ENCODE data around the gene GRK7. TPM values are rescaled to one million over a fixed set of nuclear protein-coding genes. Genes with fewer than 3 reads are reported as not detected.
A peak's percentile ranks its signal among the peaks of the same experiment; 100 is the strongest.

GRK7 gene
- total RNA-seq, 1 donor from 2014 or later, result 0.98 TPM

DNA sequence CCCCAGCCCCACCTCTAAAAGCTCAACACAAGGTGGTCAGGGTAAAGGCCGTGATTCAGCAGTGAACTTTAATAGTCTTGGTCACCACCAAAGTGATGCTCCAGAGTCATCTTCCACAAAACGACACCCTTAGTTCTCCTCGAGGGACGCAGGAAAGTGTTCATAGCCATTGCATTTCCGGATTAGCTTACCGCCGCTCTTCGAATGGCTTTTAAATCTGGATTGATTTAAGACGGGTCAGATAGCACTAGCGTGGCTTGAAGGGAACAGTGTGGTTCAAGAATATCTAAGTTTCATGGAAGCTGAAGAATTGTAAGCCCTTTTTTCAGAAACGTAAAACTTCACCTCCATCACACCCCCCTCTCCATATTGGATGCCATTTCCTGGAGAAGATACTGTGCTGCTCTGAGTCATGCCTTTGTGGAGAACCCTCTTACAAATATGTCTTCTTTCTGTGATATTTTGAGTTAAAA lies 24.3 kb upstream of the GRK7 start:
- TF ChIP-seq POLR2A (IDR thresholded peaks at IDR 0.05) (no peak), POLR2AphosphoS5 (IDR thresholded peaks at IDR 0.05; ENCODE audit: insufficient read depth in 1 of 2, low read depth in 1 of 2) (peak in 1 of 2 donors; percentile 41)
- H3K27me3 ChIP-seq, result no peaks in the 10 kb centered on the region
- intact Hi-C loops (cut with DNase I), result loop anchor here (2.0 kb wide), 1 partner anchor 138 kb away; the partner anchor contains the start of gene ATP1B3
- H3K4me1 ChIP-seq, result peaks cover 40% of the 10 kb centered on the region
- H3K36me3 ChIP-seq, result no peaks in the 10 kb centered on the region
- H3K4me3 ChIP-seq, result peak overlapping the region; percentile 71 to 96
- peak overlapping the region; percentile 97 for H3K27ac ChIP-seq
- no peak for DNase-seq (ENCODE audit: extremely low spot score in 2 of 2)
- no peaks in the 10 kb centered on the region for H3K9me3 ChIP-seq

DNA sequence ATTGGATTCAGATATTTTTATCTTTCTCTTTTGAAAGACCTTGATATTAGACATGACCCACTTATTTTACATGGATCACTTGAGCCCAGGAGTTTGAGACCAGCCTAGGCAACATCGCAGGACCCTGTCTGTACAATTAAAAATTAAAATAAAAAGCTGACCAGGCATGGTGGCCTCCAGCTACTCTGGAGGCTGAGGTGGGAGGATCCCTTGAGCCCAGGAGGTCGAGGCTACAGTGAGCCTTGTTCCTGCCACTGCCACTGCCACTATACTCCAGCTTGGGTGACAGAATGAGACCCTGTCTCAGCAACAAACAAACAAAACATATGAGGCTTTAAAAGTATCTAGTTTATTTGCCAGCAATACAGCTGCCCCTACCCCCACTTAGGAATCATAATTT lies 23.5 kb upstream of the GRK7 start:
- TF ChIP-seq POLR2AphosphoS5 (IDR thresholded peaks at IDR 0.05; ENCODE audit: insufficient read depth in 1 of 2, low read depth in 1 of 2), result no peak
- no peak for TF ChIP-seq POLR2A (IDR thresholded peaks at IDR 0.05)
- TF ChIP-seq, protein P1, sequence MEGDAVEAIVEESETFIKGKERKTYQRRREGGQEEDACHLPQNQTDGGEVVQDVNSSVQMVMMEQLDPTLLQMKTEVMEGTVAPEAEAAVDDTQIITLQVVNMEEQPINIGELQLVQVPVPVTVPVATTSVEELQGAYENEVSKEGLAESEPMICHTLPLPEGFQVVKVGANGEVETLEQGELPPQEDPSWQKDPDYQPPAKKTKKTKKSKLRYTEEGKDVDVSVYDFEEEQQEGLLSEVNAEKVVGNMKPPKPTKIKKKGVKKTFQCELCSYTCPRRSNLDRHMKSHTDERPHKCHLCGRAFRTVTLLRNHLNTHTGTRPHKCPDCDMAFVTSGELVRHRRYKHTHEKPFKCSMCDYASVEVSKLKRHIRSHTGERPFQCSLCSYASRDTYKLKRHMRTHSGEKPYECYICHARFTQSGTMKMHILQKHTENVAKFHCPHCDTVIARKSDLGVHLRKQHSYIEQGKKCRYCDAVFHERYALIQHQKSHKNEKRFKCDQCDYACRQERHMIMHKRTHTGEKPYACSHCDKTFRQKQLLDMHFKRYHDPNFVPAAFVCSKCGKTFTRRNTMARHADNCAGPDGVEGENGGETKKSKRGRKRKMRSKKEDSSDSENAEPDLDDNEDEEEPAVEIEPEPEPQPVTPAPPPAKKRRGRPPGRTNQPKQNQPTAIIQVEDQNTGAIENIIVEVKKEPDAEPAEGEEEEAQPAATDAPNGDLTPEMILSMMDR (IDR thresholded peaks at IDR 0.05), result no peak
- H3K27me3 ChIP-seq, result no peaks in the 10 kb centered on the region
- no peaks in the 10 kb centered on the region for H3K9me3 ChIP-seq
- H3K4me3 ChIP-seq, result peak overlapping the region; percentile 71 to 96
- H3K36me3 ChIP-seq, result no peaks in the 10 kb centered on the region
- no peak for DNase-seq (ENCODE audit: extremely low spot score in 2 of 2)
- peaks cover 40% of the 10 kb centered on the region for H3K4me1 ChIP-seq
- peak overlapping the region; percentile 97 for H3K27ac ChIP-seq
- intact Hi-C loops (cut with DNase I), result loop anchor here (2.0 kb wide), 1 partner anchor 137 kb away; the partner anchor contains the start of gene ATP1B3

DNA sequence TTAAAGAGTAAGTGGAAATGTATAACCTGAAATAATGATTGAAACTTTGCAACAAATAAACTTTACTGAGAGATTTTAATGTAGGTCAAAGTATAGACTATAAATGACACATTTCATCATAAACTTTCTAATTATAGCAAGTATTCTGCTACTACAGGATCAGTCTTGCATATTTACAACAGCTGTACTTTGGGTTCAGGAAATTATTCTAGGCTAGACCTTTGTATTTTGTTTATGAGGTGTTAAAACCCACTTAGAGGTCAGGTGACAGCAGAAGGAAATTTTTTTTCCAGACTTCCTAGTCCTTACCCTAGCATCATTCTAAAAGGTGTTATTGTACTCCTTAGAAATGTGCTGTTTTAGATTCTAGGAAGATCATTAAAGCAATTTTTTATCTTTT lies 22.9 kb upstream of the GRK7 start:
- H3K36me3 ChIP-seq, result peaks cover 0 to 4% of the 10 kb centered on the region in 2 donors
- TF ChIP-seq, protein P1 (IDR thresholded peaks at IDR 0.05), result no peak
- no peak for TF ChIP-seq POLR2AphosphoS5 (IDR thresholded peaks at IDR 0.05; ENCODE audit: insufficient read depth in 1 of 2, low read depth in 1 of 2)
- TF ChIP-seq POLR2A (IDR thresholded peaks at IDR 0.05), result no peak
- intact Hi-C loops (cut with DNase I), result no loop called here
- H3K4me3 ChIP-seq, result peak overlapping the region in 1 of 2 donors; percentile 96
- no peaks in the 10 kb centered on the region for H3K27me3 ChIP-seq
- peak overlapping the region; percentile 97 for H3K27ac ChIP-seq
- DNase-seq (ENCODE audit: extremely low spot score in 2 of 2), result no peak
- H3K4me1 ChIP-seq, result peaks cover 40% of the 10 kb centered on the region
- H3K9me3 ChIP-seq, result no peaks in the 10 kb centered on the region

DNA sequence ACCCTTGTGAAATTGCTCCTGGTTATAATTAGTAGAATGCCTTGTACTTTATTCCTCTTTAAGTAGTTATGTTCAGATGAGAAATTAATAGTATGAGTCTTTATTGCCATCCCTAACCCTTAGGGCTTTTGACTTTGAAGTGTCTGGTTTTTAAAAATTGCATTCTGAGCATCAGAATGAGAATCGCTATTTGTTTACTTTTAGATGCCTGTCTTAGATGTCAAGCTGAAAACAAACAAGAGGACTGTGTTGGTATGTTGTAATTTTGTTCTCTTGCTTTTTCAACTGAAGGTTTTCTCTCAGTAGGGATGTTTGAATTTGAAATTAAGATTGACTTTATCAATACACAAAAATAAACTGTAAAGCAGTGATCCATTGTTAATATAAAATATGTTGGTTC lies 19.9 kb upstream of the GRK7 start:
- DNase-seq (ENCODE audit: extremely low spot score in 2 of 2), result no peak
- Histone ChIP-seq H3K27me3 (no peaks in the 10 kb centered on the region), H3K27ac (no peak overlapping the region), H3K4me3 (no peak overlapping the region), H3K36me3 (peaks cover 0 to 32% of the 10 kb centered on the region in 2 donors), H3K9me3 (no peaks in the 10 kb centered on the region), H3K4me1 (peaks cover 40% of the 10 kb centered on the region)
- intact Hi-C loops (cut with DNase I), result no loop called here
- TF ChIP-seq POLR2A (IDR thresholded peaks at IDR 0.05) (no peak), POLR2AphosphoS5 (IDR thresholded peaks at IDR 0.05; ENCODE audit: insufficient read depth in 1 of 2, low read depth in 1 of 2) (no peak)
- TF ChIP-seq, protein P1 (IDR thresholded peaks at IDR 0.05), result no peak

DNA sequence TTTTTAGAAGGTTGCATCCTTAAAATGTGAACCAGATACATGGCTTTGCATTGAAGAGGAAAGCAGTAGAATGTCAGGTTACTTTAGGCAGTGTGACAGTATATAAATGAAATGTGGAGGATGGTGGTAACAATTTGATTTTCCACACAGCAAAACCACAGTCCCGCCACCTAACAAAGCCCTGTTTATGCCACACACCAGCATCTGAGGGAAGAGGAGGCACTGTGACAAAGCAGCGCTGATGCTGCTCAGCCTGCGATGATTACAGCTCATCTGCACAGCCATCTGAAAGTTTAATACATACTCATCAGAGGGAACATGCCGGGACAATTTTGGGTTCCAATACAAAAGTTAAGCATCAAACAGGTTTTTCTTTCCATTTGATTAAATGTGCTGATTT lies 16.2 kb upstream of the GRK7 start:
- no peak for DNase-seq (ENCODE audit: extremely low spot score in 2 of 2)
- Histone ChIP-seq H3K9me3 (no peaks in the 10 kb centered on the region), H3K27me3 (no peaks in the 10 kb centered on the region), H3K36me3 (peaks cover 3 to 50% of the 10 kb centered on the region in 2 donors), H3K4me1 (peaks cover 13% of the 10 kb centered on the region), H3K4me3 (no peak overlapping the region), H3K27ac (no peak overlapping the region)
- TF ChIP-seq, protein P1 (IDR thresholded peaks at IDR 0.05), result no peak
- TF ChIP-seq POLR2AphosphoS5 (IDR thresholded peaks at IDR 0.05; ENCODE audit: insufficient read depth in 1 of 2, low read depth in 1 of 2) (no peak), POLR2A (IDR thresholded peaks at IDR 0.05) (no peak)
- intact Hi-C loops (cut with DNase I), result no loop called here

All from vagina (tissue), 2 donors.